GM12878 (cell line): ENCODE data around the gene ARHGAP15. TPM values are rescaled to one million over a fixed set of nuclear protein-coding genes. Genes with fewer than 3 reads are reported as not detected.

Experiments used
- ATAC-seq: fragments of 200-7000 bp; cut with Tn5 transposase; 3 replicates; pipeline ENCODE4 v1.9.1; 2020; ENCODE audit warnings: mild to moderate bottlenecking, moderate library complexity
- BruUV-seq: library from RNA; stranded (reverse); fragments of 400-500 nt; replicated peaks from 2 replicates; lab custom pipeline; 2021; lab: Mats Ljungman, UMichigan
- CTCF ChIA-PET: fragments of 300-600 bp; sonication (Branson Sonifier 250); formaldehyde crosslinking; extraction: SDS; loops from one replicate; lab custom pipeline; 2021; ENCODE audit warnings: inconsistent platforms; lab: Yijun Ruan, JAX
- POLR2A ChIA-PET: fragments of 350-600 bp; formaldehyde crosslinking; extraction: SDS; loops from one replicate; lab custom pipeline; 2021; ENCODE audit warnings: inconsistent platforms; lab: Charles Lee
- RAD21 ChIA-PET: fragments of 300-600 bp; sonication (Branson Sonifier 250); formaldehyde crosslinking; loops from one replicate; lab custom pipeline; 2023; ENCODE audit warnings: antibody characterized with exemption; ENCODE audit not compliant: unreplicated experiment; lab: Charles Lee
- SMC1A ChIA-PET: fragments of 300-600 bp; sonication (Branson Sonifier 250); formaldehyde crosslinking; loops from one replicate; lab custom pipeline; 2023; ENCODE audit not compliant: unreplicated experiment, uncharacterized antibody; lab: Charles Lee
- DNase-seq: peaks from one replicate; pipeline ENCODE4 v3.0.0-alpha.2; 2011; ENCODE audit warnings: low read depth, low spot score
- FAIRE-seq: peaks from 3 replicates; lab custom pipeline; 2011; peaks lifted over from hg19 to GRCh38; lab: Jason Lieb, UNC
- H2AFZ ChIP-seq: 2 replicates; pipeline ENCODE4 v1.6.0; 2011; ENCODE audit warnings: low read depth, low read length, control low read depth; ENCODE audit not compliant: control insufficient read depth
- H3K27ac ChIP-seq: 2 replicates; pipeline ENCODE4 v1.5.1; 2011; ENCODE audit warnings: control low read depth; ENCODE audit not compliant: control insufficient read depth, insufficient read depth
- H3K27me3 ChIP-seq, 2 experiments: replicated peaks in 1 of 2; 2 replicates each; pipeline versions ENCODE4 v1.6.0 to v1.6.1; 2011; ENCODE audit warnings: low read length in 1 of 2; ENCODE audit not compliant: control insufficient read depth in 2 of 2, insufficient read depth in 2 of 2
- H3K36me3 ChIP-seq, 2 experiments: 2 replicates each; pipeline ENCODE4 v1.5.1; 2011; ENCODE audit warnings: low read length in 1 of 2; ENCODE audit not compliant: control insufficient read depth in 2 of 2, insufficient read depth in 2 of 2
- H3K4me1 ChIP-seq: 2 replicates; pipeline ENCODE4 v1.6.1; 2011; ENCODE audit warnings: mild to moderate bottlenecking, low read length, moderate library complexity, mixed read lengths; ENCODE audit not compliant: control insufficient read depth, insufficient read depth
- H3K4me2 ChIP-seq: 2 replicates; pipeline ENCODE4 v1.6.0; 2011; ENCODE audit warnings: control low read depth; ENCODE audit not compliant: control insufficient read depth, insufficient read depth
- H3K4me3 ChIP-seq: fragments of 200-600 bp; sonication (generic); 2 replicates; pipeline ENCODE4 v1.5.1; 2016
- H3K79me2 ChIP-seq: 2 replicates; pipeline ENCODE4 v1.6.0; 2011; ENCODE audit warnings: low read length; ENCODE audit not compliant: control insufficient read depth, insufficient read depth
- H3K9ac ChIP-seq: 2 replicates; pipeline ENCODE4 v1.8.0; 2011; ENCODE audit warnings: low read length, control low read depth, mixed read lengths; ENCODE audit not compliant: control insufficient read depth, insufficient read depth
- H3K9me3 ChIP-seq: replicated peaks from 3 replicates; pipeline ENCODE4 v1.5.1; 2011; ENCODE audit warnings: mild to moderate bottlenecking, low read length; ENCODE audit not compliant: control insufficient read depth, insufficient read depth
- H4K20me1 ChIP-seq: 2 replicates; pipeline ENCODE4 v1.6.0; 2011; ENCODE audit not compliant: control insufficient read depth, insufficient read depth
- ATF7 ChIP-seq: fragments of 450-650 bp; IDR thresholded peaks from 2 replicates; pipeline ENCODE4 v1.6.1; 2016; ENCODE audit warnings: low read depth, mild to moderate bottlenecking
- BACH1 ChIP-seq: fragments of 450-650 bp; IDR thresholded peaks from 2 replicates; pipeline ENCODE4 v1.6.1; 2017; ENCODE audit warnings: mild to moderate bottlenecking, borderline replicate concordance
- CEBPB ChIP-seq, 2 experiments: fragments of 150-350 bp in 1 of 2; IDR thresholded peaks; 2 replicates each; pipeline ENCODE4 v1.6.1; 2012 to 2014; ENCODE audit warnings: low read depth in 2 of 2, low read length in 2 of 2, borderline replicate concordance in 1 of 2, inconsistent platforms in 1 of 2
- CREM ChIP-seq: IDR thresholded peaks from 2 replicates; pipeline ENCODE4 v1.6.1; 2014; ENCODE audit warnings: antibody characterized with exemption, low read depth
- DPF2 ChIP-seq: fragments of 450-650 bp; IDR thresholded peaks from 2 replicates; pipeline ENCODE4 v1.6.1; 2017; ENCODE audit warnings: mild to moderate bottlenecking
- E2F8 ChIP-seq: fragments of 450-650 bp; IDR thresholded peaks from 2 replicates; pipeline ENCODE4 v1.6.1; 2018; ENCODE audit warnings: mild to moderate bottlenecking, low read depth, moderate library complexity; ENCODE audit not compliant: partially characterized antibody
- EED ChIP-seq: sonication (generic); IDR thresholded peaks from 2 replicates; pipeline ENCODE4 v1.6.1; 2016; ENCODE audit warnings: antibody characterized with exemption, low read depth
- ESRRA ChIP-seq: IDR thresholded peaks from 2 replicates; pipeline ENCODE4 v1.6.1; 2012; ENCODE audit warnings: mild to moderate bottlenecking, low read length, improper control_type of control experiment
- HDGF ChIP-seq: fragments of 450-650 bp; IDR thresholded peaks from 2 replicates; pipeline ENCODE4 v1.6.1; 2016; ENCODE audit warnings: antibody characterized with exemption
- NFIC ChIP-seq: IDR thresholded peaks from 2 replicates; pipeline ENCODE4 v1.6.1; 2012; ENCODE audit warnings: low read depth, mild to moderate bottlenecking, inconsistent platforms, low read length, moderate library complexity
- POLR2A ChIP-seq: IDR thresholded peaks from 2 replicates; pipeline ENCODE4 v1.6.1; 2011; ENCODE audit warnings: low read depth, mild to moderate bottlenecking, low read length
- RAD51 ChIP-seq: fragments of 450-650 bp; IDR thresholded peaks from 2 replicates; pipeline ENCODE4 v1.6.1; 2016; ENCODE audit warnings: moderate library complexity, mild to moderate bottlenecking, inconsistent platforms
- RBBP5 ChIP-seq: fragments of 200-600 bp; sonication (generic); conservative IDR thresholded peaks from 2 replicates; pipeline ENCODE4 v1.6.1; 2016
- TAF1 ChIP-seq: IDR thresholded peaks from 2 replicates; pipeline ENCODE4 v1.6.1; 2011; ENCODE audit warnings: mild to moderate bottlenecking, low read depth, low read length, borderline replicate concordance
- ZBTB33 ChIP-seq: fragments of 450-650 bp; IDR thresholded peaks from 2 replicates; pipeline ENCODE4 v1.6.1; 2017; ENCODE audit warnings: mild to moderate bottlenecking
- ZNF207 ChIP-seq: fragments of 450-650 bp; IDR thresholded peaks from 2 replicates; pipeline ENCODE4 v1.6.1; 2014; ENCODE audit warnings: antibody characterized with exemption, mild to moderate bottlenecking, borderline replicate concordance
- ZNF384 ChIP-seq: IDR thresholded peaks from 2 replicates; pipeline ENCODE4 v1.6.1; 2012; ENCODE audit warnings: low read depth, mild to moderate bottlenecking, low read length, improper control_type of control experiment, borderline replicate concordance
- WGBS: methylation state at CpG from one replicate; pipeline ENCODE4 v1.1.6; 2016; ENCODE audit warnings: low lambda C conversion rate; ENCODE audit not compliant: insufficient replicate concordance, insufficient coverage; ENCODE audit errors: missing lambda C conversion rate; 5-methylcytosine and 5-hydroxymethylcytosine counted together
- in situ Hi-C: fragments of 300-500 bp; cut with MboI; formaldehyde crosslinking; loops from 9 replicates; pipeline ENCODE4 v1.14.3; 2018; ENCODE audit warnings: mixed read lengths
- intact Hi-C: fragments of 100-400 bp; cut with micrococcal nuclease; formaldehyde crosslinking; loops from one replicate; pipeline ENCODE4 v1.14.2; 2022; ENCODE audit not compliant: unreplicated experiment
- polyA plus RNA-seq, 11 experiments: library from polyadenylated mRNA; depleted of rRNA in 4 of 11; unstranded in 6 of 11; stranded (reverse) in 5 of 11; fragments of >200 nt; fragmentation: Nextera tagmentation in 4 of 11; fragmentation: Illumina TruSeq in 1 of 11; extraction: Ambion mirVana in 4 of 11; extraction: Trizol in 1 of 11; gene quantifications; 1 replicate in 1 of 11; 2 replicates in 10 of 11; pipeline versions ENCODE4 v1.2.1 to v1.2.3, GENCODE V29; 2011 to 2016; ENCODE audit warnings: inconsistent platforms in 2 of 11, missing spikeins in 2 of 11, low read depth in 1 of 11
- total RNA-seq, 4 experiments: library from RNA; depleted of rRNA in 3 of 4; stranded (reverse); fragments of >200 nt in 3 of 4; fragmentation: Illumina TruSeq in 1 of 4; extraction: Trizol in 1 of 4; gene quantifications; 2 replicates each; pipeline versions ENCODE4 v1.2.1 to v1.2.3, GENCODE V29; 2013 to 2021
- TF ChIP-seq, protein P1 (sequence below): IDR thresholded peaks from 2 replicates; pipeline ENCODE4 v1.6.1; 2011; ENCODE audit warnings: borderline replicate concordance, low read depth, mild to moderate bottlenecking, moderate library complexity, low read length; ENCODE audit not compliant: insufficient read depth, poor library complexity, severe bottlenecking

Gene ARHGAP15
- total and polyA plus RNA-seq, 10 of the 15 experiments (the other 5 are each of a cell fraction or from before 2014, with no cell fraction given): 38.0 to 92.6 (median 66.7) TPM

GRCh38 chr2:143725400-143725799, 596.2 kb downstream of the ARHGAP15 start:
- BruUV-seq: no TSS peak
- intact Hi-C loops: no loop called here
- Histone ChIP-seq H3K36me3 (no peaks in the 10 kb centered on the region; a peak in 1 of 4 replicates), H3K4me1 (peaks cover 7% of the 10 kb centered on the region; the same call in 1 of the 2 replicates), H3K27ac (no peak overlapping the region), H3K4me2 (no peak overlapping the region)
- ATAC-seq: no peak
- CTCF ChIA-PET: no interaction called here
- no peak for FAIRE-seq
- TF ChIP-seq NFIC (no peak), ZNF384 (no peak), TAF1 (no peak), DPF2 (no peak), ATF7 (no peak), RBBP5 (no peak), CREM (no peak), RAD51 (no peak), POLR2A (no peak), ZNF207 (no peak), ESRRA (no peak), E2F8 (no peak), BACH1 (no peak), CEBPB (IDR thresholded peaks at IDR 0.05; ENCODE audit: borderline replicate concordance in 1 of 2, low read depth in 2 of 2, low read length in 2 of 2) (no peak), HDGF (no peak), EED (no peak), ZBTB33 (no peak)
- TF ChIP-seq, protein P1, sequence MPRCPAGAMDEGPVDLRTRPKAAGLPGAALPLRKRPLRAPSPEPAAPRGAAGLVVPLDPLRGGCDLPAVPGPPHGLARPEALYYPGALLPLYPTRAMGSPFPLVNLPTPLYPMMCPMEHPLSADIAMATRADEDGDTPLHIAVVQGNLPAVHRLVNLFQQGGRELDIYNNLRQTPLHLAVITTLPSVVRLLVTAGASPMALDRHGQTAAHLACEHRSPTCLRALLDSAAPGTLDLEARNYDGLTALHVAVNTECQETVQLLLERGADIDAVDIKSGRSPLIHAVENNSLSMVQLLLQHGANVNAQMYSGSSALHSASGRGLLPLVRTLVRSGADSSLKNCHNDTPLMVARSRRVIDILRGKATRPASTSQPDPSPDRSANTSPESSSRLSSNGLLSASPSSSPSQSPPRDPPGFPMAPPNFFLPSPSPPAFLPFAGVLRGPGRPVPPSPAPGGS: no peak
- TF ChIP-seq, all 136 proteins: peak for 0
- 94% methylated on average over 2 of the region's 2 CpGs for WGBS
- Histone ChIP-seq H3K9ac (no peak overlapping the region), H3K4me3 (no peak overlapping the region), H3K27me3 (no peaks in the 10 kb centered on the region), H3K79me2 (no peaks in the 10 kb centered on the region), H4K20me1 (no peaks in the 10 kb centered on the region), H2AFZ (no peak overlapping the region), H3K9me3 (no peaks in the 10 kb centered on the region)
- DNase-seq: no peak
- ChIA-PET RAD21 (no interaction called here), POLR2A (no interaction called here), SMC1A (no interaction called here)
- in situ Hi-C loops: no loop called here
